HG03097 (cell line): Measurements from ENCODE around the gene FKBP11.
"Not testable (repeated sequence)": the region's sequence is repeated elsewhere in the genome, so short reads cannot be mapped to it uniquely, and the experiment has no call there.

Source experiments
- ATAC-seq: cut with Tn5 transposase; IDR thresholded peaks from one replicate; pipeline ENCODE4 v1.9.1; 2021; ENCODE audit not compliant: unreplicated experiment, low FRiP score

Gene FKBP11

GRCh38 chr12:48917857-48918537, 7.3 kb downstream of the FKBP11 start:
- ATAC-seq = no peak

GRCh38 chr12:48910196-48910595, 15.1 kb downstream of the FKBP11 start:
- no peak for ATAC-seq

GRCh38 chr12:48909698-48910097, 15.6 kb downstream of the FKBP11 start:
- not testable (repeated sequence) for ATAC-seq

- no peak for ATAC-seq
These were observed 18.0 kb downstream of the FKBP11 start for GRCh38 chr12:48907245-48907644.

GRCh38 chr12:48903982-48904411, 21.3 kb downstream of the FKBP11 start:
- no peak for ATAC-seq

GRCh38 chr12:48903363-48903981, 21.8 kb downstream of the FKBP11 start:
- no peak for ATAC-seq

- no peak for ATAC-seq
These were observed 24.0 kb downstream of the FKBP11 start for GRCh38 chr12:48901278-48901677.

GRCh38 chr12:48899651-48900050, 25.6 kb downstream of the FKBP11 start:
- no peak for ATAC-seq

- no peak for ATAC-seq
These were observed 31.0 kb downstream of the FKBP11 start for GRCh38 chr12:48894271-48894670.

- no peak for ATAC-seq
These were observed 34.5 kb downstream of the FKBP11 start for GRCh38 chr12:48890657-48891418.

- ATAC-seq = no peak
These were observed 35.6 kb downstream of the FKBP11 start for GRCh38 chr12:48889679-48890078.

- no peak for ATAC-seq
These were observed 41.8 kb downstream of the FKBP11 start for GRCh38 chr12:48883305-48884161.

GRCh38 chr12:48882972-48883304, 42.4 kb downstream of the FKBP11 start:
- no peak for ATAC-seq

- ATAC-seq = no peak
These were observed 43.0 kb downstream of the FKBP11 start for GRCh38 chr12:48882315-48882687.

- no peak for ATAC-seq
These were observed 43.5 kb downstream of the FKBP11 start for GRCh38 chr12:48881686-48882314.

- ATAC-seq = no peak
These were observed 44.6 kb downstream of the FKBP11 start for GRCh38 chr12:48880647-48881046.

GRCh38 chr12:48878548-48878947, 46.7 kb downstream of the FKBP11 start:
- no peak for ATAC-seq

GRCh38 chr12:48875944-48876515, 49.3 kb downstream of the FKBP11 start:
- no peak for ATAC-seq

GRCh38 chr12:48873534-48873933, 51.8 kb downstream of the FKBP11 start:
- ATAC-seq = not testable (repeated sequence)

- no peak for ATAC-seq
These were observed 52.2 kb downstream of the FKBP11 start for GRCh38 chr12:48873096-48873495.
